ENCODE data around the gene FMN2.
"Not testable (repeated sequence)": the region's sequence is repeated elsewhere in the genome, so short reads cannot be mapped to it uniquely, and the experiment has no call there.

The FMN2 gene

DNA sequence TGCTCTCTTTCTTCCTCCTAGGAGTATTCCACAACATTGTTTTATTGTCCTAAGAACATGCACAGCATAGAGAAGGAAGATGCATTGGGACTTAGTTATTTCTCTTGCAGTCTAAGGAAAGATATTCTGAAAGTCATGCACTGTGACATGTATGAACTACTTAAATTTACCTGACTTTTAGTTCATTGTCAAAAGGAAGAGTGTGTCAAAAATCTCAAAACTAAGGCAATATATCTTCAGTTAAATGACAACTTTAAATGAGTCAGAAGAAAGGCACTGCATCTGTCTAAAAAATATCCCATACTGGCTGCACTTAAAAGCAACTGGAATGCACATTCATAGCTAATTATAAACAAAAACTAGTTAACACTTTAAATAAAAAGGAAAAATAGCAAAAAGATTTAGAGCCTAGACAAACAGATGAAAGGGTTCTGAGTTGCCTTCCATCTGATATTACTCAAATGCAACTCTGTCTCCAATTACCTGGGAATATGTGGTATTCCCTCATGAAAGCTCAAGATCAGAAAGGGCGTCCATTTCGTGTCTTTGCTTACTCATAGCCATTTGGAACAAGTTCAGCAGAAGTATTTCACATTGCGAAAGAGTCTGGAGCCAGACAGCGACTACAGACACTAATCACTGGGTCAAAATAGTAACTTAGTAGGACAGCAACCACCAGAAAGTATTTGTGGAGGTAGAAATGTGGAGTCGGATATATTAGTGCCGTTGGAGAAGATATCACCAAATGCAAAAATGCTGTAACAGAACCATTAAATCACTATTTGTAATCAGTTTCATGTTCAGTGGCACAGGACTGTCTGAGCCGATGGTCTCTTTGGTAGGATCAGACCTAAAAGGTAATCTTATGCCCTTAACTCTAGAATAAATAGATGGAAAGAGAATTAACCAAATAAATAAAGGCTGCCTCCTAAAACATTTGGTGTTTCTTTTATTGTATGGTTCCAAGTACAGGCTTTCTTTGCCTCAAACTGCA lies 294.6 kb downstream of the FMN2 start:
- no peak for DNase-seq

DNA sequence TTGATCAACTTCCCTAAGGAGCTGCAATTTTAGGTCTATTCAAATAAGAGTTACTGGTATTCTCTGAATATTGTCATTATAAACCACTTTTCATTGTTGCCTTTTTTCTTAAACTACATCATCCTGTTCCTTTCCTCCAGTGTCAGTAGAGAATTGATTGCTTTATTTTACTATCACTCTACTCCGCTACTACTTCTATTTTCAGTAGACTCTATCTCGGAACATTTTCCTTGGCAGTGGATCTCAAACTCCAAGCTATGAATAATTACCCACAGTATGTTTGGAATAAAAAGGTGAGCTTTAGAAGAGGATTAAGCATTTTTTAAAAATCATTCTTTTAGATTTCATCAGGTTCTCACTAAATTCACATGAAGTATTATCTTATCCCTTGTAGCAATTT lies 295.4 kb downstream of the FMN2 start:
- DNase-seq, result no peak

DNA sequence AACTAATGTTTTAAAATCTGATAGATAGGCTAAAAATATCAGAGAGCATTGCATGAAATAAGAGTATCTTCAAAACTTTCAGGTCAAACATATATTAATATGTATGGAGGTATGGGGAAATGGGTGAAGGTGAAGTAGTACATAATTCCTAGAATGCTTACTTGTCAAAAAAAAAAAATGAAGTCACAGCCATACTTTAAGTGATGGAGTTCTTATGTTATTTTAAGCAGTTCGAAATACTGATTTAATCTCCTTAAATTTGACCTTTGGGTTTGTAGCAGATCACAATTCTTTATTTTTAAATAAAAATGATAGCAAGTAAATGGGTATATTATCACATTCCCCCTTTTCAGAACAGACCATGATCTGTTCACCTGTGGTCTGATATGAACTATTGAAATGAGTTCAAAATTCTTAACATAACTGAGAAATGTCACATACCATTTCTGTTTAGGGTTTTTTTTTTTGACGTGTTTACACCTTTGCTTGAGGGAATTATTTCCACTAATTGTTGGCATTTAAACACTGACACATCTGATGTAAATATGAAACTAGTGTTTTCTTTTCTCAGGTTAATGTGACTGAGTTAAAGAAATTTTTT lies 300.1 kb downstream of the FMN2 start:
- DNase-seq, result no peak

DNA sequence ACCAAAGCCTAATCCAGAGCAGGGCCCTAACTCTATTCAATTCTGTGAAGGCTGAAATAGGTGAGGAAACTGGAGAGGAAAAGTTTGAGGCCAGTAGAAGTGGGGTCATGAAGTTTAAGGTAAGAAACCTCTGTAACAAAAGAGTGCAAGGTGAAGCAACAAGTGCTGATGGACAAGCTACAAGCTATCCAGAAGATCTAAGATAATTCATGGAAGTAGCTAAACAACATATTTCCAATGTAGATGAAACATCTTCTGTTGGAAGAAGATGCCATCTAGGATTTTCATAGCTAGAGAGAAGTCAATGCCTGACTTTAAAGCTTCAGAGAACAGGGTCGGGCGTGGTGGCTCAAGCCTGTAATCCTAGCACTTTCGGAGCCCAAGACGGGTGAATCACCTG lies 302.7 kb downstream of the FMN2 start:
- no peak for DNase-seq

DNA sequence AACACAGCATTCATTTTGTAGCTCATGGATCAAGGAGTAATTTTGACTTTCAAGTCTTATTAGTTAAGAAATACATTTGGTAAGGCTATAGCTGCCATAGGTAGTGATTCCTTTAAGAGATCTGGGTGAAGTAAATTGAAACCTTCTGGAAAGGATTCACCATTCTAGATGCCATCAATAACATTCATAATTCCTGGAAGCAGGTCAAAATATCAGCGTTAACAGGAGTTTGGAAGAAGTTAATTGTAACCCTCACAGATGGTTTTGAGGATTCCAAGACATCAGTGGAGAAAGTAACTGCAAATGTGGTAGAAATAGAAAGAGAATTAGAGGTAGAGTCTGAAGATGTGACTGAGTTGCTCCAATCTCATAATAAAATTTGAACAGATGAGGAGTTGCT lies 303.7 kb downstream of the FMN2 start:
- DNase-seq, result no peak

DNA sequence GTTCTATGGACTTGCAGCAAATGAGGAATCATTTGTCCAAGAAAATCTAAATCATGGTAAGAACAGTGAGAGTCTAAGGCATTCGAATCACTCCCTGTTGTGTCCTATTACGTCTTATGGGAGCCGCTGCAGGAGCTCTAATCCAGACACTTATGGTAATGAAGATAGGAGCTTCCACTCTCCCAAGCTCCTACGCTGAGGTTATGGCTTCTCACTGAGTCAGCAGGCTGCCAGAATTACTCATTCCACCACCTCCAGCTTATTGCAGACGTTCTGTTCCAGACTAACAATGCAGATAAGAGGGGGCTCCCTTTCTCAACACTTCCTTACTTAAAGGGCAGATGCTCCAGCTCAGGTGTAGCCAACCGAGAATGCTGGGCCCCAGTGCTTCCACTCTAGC lies 307.7 kb downstream of the FMN2 start:
- no peak for DNase-seq

DNA sequence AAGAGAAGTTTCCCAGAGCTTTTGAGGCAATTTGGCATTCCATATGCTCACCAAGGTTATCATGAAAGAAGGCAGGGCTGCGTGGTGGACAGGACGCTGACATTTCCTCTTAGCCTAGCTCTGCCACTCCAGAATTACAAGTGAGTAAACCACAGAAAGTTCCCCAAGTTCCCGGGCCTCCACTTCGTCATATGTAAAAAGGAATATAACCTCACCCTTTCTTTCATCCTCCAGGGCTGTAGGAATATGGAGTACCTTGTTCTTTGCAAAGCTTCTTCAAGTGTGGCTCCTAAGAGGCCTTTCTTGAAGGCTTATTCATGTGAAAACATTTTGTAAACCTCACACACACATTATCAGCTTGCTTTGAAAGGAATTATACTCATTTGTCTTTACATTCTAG lies 310.0 kb downstream of the FMN2 start:
- no peak for DNase-seq

DNA sequence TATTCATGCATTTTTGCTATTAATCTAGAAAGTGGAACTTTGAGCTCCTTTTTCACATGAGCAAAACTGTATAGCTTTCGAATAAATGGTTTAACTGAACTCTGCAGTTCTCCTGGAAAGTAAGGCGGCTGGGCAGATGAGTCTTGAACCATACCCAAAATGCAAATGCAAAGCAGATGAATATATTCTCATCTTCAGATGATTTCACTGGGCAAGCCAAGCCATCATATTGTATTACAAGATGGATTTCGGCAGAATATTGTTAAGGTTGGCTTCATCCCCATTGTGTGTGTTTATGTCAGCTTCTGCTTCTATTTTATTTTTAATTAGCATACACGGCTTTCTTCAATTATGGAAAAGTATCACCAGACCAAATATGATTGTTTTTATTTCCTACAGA lies 310.6 kb downstream of the FMN2 start:
- no peak for DNase-seq

DNA sequence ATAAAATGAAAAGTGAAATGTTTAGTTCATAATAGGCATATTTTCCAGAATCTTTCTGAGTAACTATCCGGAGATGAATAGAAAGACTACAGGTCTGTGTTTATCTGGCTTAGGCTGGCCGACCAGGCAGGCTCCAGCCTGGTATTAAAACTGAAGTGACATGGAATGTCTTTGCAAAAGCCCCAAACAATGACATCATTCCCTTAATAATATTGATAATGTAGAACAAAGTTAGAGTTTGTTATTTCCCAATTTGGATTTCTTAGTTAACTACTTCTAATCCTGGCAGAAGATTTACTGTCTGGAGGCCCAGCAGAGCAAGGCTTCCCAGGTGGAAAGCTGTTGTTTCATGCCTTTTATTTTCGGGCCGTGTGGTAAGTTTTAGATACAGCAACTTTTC lies 312.6 kb downstream of the FMN2 start:
- no peak for DNase-seq

DNA sequence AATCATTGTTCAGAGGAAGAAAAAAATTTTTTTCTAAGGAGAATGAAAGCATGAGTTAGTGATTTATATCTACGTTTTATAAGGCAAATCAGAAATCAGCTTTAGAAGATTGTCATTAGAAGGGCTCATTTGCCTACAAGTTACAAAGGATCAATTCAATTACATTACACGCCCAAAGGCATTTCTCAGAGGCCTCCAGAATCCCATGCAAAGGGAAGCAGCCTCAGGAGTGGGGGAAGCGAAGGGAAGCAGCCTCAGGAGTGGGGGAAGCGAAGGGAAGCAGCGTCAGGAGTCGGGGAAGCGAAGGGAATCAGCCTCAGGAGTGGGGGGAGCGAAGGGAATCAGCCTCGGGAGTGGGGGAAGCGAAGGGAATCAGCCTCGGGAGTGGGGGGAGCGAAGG lies 314.1 kb downstream of the FMN2 start:
- DNase-seq, result no peak

DNA sequence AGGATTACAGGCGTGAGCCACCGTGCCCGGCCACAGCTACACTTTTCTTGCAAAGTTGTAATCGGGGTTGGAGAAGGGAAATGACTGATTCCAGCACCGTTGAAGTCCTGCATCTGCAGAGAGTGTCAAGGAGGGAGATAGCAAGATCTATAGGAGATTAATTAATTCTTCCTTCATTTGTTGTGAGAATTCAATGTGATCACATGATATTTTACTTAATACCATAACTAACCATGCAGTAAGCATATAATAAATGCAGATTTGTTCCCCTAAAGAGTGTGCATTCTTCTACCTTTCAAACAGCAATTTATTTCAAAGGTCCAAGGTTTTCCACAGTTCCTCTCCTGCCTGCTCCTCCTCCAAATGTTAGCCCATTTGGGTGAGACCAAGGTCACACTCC lies 315.7 kb downstream of the FMN2 start:
- DNase-seq, result no peak

DNA sequence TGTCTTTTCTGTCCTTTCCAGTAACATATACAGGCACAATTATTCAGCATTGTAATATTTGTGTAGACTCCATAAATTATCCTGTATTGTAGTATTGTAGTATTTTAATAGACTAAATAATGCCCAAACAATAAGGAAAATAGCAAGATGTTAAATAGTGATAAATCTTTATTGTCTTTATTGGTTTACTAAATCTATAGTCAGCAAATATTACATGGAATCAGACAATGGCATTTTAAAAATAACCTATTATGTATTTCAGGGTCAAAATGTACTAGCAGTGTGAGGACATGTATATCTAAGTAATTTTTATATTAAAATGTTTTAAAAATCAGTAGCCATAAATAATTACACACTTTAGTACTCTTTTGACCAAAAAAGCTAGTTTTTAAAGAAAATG lies 317.9 kb downstream of the FMN2 start:
- DNase-seq, result no peak

DNA sequence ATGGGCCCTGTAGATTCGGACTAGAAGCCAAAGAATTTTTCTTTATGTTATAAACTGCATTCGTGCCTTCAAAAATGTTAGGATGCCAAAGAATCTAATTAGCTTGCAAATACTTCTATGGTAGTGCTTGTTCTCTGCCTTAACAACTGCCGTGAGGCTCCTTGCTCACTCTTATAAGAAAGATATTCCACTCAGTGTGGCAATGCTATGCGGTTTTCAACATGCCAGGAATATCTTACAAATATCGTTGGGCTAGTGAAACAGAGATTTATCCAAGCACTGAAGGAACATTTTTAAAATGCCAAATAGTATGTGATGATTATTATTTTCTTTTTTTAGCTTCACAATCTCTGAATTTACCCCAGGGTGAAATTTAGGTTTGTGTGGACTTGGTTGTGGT lies 322.0 kb downstream of the FMN2 start:
- DNase-seq, result no peak

DNA sequence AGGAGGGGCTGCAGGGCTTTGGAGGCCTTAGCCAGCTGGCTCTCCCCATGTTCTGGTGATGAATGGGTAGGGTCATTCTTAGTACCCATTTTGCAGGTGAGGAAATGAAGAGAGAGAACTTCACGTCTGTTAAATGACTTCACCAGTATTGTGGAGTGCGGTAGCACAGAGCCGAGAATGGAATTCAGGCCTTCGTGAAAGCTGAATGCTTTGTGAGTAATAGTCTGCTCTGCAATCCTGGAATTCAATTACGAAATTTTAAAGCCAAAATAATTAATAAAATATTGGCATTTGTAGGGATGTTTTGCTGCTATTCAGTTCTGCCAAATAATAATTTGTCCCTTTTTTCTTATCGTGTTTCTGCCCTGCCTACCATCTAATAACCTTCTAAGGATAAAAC lies 322.6 kb downstream of the FMN2 start:
- DNase-seq, result no peak

DNA sequence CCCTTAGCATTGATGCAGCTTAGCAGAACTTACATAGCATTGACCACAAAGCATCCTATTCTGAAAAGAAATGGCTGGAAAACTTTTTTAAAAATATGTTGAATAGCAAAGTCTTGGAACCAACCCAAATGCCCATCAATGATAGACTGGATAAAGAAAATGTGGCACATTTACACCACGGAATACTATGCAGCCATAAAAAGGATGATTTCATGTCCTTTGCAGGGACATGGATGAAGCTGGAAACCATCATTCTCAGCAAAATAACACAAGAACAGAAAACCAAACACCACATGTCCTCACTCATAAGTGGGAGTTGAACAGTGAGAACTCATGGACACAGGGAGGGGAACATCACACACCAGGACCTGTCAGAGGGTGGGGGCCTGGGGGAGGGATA lies 323.3 kb downstream of the FMN2 start:
- not testable (repeated sequence) for DNase-seq

DNA sequence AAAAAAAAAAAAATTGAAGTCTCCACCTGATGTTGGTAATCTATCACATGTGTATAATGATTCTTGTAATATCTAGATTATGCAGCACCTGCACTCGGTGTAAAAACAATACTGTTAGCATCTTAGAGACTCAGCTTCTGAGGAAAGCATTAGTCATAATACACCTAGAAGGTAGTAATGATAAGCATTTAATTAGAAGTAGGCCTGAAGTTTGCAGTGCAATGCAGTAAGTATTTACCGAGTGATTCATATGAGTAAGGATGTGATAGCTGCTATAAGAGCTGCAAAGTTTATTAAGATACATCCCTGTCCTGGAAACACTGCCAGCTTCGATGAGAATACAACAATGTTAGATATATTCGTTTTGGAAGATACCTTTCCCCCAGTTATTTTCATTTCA lies 323.8 kb downstream of the FMN2 start:
- DNase-seq, result no peak

DNA sequence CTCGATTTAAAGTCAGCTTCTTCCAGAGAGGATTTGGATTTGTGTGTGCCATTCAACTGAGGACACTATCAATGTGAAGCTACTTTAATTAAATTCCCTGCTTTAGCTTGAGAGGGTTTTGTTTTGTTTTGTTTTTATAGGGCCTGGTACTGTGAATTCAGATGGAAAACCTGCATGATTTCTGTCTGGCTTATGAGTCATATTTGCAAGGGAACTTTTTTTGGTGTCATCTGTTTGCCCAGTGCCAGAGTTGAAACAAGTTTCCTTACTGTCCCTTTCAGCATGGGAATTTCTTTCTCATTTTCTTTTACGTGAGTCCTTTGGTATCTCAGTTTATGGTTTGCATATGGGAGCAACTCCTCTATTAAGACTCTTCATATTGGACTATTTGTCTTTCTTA lies 325.6 kb downstream of the FMN2 start:
- DNase-seq, result no peak

DNA sequence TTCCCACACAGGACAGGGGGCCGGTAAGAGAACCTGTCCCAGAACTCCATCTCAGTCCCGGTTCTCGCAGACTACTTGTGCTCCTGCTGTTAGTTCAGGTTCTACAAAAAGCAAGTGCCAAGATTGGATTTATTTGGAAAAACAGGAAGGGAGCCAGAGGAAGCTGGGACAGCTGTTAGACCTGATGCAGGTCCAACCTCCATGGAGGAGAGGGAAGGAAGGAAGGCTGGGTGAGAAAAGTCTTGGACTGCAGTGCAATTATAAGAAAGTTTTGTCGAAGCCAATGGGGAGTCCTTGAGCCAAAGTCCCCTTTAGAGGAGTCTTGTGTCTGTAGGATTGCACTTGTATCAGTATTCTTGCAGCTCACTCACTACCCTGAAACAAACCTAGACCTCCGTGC lies 329.1 kb downstream of the FMN2 start:
- DNase-seq, result no peak

DNA sequence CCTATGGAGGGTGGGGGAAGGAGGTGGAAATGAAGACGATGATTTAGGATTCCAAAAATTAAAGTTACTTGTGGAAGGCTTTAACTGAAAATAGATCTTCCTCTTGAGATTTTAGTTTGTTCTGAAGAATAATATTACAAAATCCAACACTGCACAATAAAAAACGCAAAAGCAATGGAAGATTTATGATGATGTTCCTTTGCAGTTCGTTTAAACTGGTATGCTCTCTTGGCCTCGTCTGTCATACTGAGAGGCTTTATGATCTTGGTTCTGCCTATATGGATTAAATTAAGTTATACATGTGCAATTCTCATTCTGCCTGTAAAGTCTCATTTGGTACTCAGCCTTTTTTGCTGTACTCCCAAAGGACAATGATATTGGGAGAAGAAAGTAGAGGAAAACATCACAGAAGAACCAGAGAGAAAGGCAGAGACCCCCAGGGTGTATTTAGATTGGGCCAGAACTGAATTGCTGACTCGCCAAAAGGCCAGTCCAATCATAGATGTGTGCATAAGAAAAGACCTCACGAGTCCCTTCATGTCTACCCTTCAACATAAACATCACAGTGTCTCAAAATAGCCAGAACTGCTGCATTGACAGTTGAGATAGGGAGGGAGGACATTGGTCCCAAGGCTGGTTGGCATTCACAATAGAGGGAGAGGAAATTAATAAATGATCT lies 331.7 kb downstream of the FMN2 start:
- DNase-seq, result no peak

DNA sequence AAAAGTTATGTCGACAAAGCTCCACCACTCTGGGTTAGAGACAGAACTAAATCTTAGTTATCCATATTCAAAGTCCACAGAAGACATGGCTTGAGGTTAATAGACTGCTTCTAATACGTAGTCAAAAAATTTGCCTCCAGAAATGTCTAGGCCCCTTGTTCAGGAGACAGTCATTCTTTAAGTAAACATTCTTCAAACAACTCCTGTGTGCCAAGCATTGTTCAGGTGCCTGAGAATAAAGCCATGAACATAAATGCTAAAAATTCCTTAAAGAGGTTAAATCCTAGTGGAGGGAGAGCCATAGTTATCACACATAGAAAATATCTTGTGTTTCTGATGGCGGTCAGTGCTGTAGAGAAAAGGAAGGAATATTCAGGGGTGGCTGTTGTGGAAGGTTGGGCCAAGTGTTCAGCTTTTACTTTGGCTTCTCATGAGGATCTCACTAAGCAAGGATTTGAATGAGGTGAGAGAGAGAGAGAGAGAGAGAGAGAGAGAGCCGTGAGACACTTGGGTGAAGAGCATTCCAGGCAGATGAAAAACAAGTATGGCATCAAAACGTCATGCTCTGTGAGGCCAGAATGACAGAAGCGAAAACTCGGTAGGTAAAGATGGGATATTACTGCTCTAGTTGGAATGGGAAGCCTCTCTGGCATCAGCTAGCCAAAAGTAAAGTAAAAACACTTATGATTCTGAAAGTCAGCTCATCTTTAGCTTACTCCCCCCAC lies 333.2 kb downstream of the FMN2 start:
- no peak for DNase-seq

DNA sequence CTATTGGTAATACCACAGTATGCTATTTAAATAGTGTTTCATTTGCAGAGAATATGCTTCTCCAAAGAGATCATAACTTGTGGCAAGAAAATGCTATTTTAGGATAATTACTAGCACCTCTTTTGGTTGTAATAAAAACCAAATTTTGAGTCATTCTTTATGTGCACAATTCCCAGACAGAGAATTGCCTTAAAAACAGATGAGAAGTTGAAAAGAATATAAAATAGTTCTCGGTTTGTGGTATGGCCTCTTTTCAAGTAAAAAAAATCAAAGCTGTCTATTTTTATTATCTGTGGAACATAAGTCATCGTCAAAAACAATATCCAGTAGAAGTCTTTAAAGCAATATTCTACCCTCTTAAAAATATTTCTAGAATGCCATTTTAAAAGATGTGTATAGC lies 334.4 kb downstream of the FMN2 start:
- no peak for DNase-seq

DNA sequence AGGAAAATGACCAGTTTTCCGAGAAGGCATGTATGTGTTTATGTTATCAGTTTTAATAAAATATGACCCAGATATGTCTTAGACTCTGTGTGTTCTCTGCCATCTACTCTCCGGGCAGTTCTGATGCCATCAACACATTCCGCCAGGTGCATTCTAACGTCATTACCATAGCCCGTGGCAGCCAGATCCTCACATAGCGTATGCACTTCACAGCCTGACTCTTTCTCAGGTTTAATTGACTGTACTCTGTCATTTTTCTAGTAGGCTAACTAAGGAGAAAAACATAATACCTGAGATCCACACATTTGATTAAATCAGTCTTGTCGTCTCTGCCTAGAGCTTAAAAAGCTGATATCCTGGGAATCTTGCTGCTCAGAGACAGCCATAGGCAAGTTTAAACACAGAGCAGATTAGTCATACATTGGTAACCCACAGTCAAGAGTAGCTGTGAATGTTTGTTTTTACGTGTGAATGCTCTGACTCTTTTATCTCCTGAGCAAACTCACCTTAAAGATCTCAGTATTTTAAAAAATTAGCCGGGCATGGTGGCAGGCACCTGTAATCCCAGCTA lies 344.4 kb downstream of the FMN2 start:
- DNase-seq, result no peak

DNA sequence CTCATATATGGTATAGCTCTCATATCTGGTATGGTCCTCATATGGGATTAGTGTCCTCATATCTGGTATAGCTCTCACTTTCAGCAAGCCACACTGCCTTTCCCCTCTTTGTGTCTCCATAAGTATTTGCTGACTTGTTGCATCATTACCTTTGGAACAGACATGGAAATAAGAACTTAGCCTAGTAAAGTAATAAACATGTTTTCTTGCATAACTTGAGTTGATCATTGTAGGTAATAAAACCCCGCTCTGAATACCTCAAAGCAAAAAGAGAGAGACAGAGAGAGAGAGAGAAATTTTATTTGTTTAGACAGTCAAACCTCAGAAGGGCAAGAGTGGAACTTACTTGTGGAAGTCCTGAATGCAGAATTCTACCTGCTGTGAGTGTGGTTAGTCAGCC lies 350.0 kb downstream of the FMN2 start:
- DNase-seq, result no peak
